ENCODE data around the gene RNASEH1. TPM values are rescaled to one million over a fixed set of nuclear protein-coding genes. Genes with fewer than 3 reads are reported as not detected.

The RNASEH1 gene
- polyA plus RNA-seq, 3 donors, result 6.8 to 16.4 (median 14.2) TPM

DNA sequence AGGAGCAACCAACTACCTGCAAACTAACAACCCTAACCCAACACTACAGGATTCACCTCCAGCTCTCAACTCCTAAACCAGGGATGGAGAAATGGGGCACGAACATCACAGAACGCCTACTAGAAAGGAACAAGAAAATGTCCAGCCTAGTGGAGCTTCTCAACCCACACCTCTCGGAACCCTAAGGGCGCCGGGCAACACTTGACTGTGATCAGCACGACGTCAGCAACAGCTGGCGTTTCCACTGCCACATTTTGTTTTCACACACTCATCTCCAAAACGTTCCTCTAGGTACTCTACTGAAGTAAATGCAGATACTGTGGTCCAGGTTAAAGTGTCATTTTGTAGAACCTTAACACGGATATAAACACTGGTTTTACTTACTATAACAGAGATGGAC is 4.2 kb downstream of the RNASEH1 start:
- peaks cover 57 to 69% of the 10 kb centered on the region in 2 donors for H3K36me3 Mint-ChIP-seq
- H3K79me2 ChIP-seq (ENCODE audit: insufficient read depth, low read length), result peaks cover 22% of the 10 kb centered on the region
- H3K27ac Mint-ChIP-seq, result peak overlapping the region in 3 of 7 donors; percentile 35 to 50 (median 40)
- intact Hi-C loops (cut with micrococcal nuclease), result no loop called here
- no peaks in the 10 kb centered on the region for H3K9me3 Mint-ChIP-seq
- no peaks in the 10 kb centered on the region for H3K27me3 Mint-ChIP-seq (ENCODE audit: low read depth in 3 of 3)
- TF ChIP-seq CTCF (IDR thresholded peaks at IDR 0.05), result no peak
- H3K9ac ChIP-seq (ENCODE audit: insufficient read depth, low read length, poor library complexity, severe bottlenecking), result no peak overlapping the region
- no peaks in the 10 kb centered on the region for H4K20me1 ChIP-seq (ENCODE audit: insufficient read depth, low read length)
- peaks cover 56 to 73% of the 10 kb centered on the region in 2 donors for H3K36me3 ChIP-seq (replicated peaks in 1 of 2; ENCODE audit: control insufficient read depth in 1 of 2, insufficient read depth in 2 of 2, low read length in 2 of 2)
- H3K4me3 ChIP-seq (replicated peaks in 1 of 3; ENCODE audit: low read depth in 2 of 3, low read length in 3 of 3), result no peak overlapping the region
- H3K4me2 ChIP-seq (replicated peaks; ENCODE audit: extremely low read depth, low read length, poor library complexity, severe bottlenecking), result no peak overlapping the region
- 100% methylated on average over 3 of the region's 10 CpGs for WGBS (ENCODE audit: insufficient coverage)
- H2AFZ ChIP-seq (ENCODE audit: insufficient read depth, low read depth, low read length, poor library complexity, severe bottlenecking), result no peak overlapping the region
- DNase-seq, result no peak
- peaks cover 13% of the 10 kb centered on the region for H3K4me1 Mint-ChIP-seq
- H3K9me3 ChIP-seq (replicated peaks in 1 of 2; ENCODE audit: control insufficient read depth in 1 of 2, insufficient read depth in 1 of 2, low read length in 2 of 2), result no peaks in the 10 kb centered on the region
- no peak overlapping the region for H3K4me3 Mint-ChIP-seq
- H3K4me1 ChIP-seq (ENCODE audit: control insufficient read depth in 1 of 2, insufficient read depth in 2 of 2, low read length in 2 of 2), result peaks cover 15 to 22% of the 10 kb centered on the region in 2 donors
- H3K27ac ChIP-seq (ENCODE audit: low read depth in 1 of 2, low read length in 2 of 2), result peak overlapping the region in 1 of 2 donors; percentile 67
- no peaks in the 10 kb centered on the region for H3K27me3 ChIP-seq (ENCODE audit: control insufficient read depth in 2 of 2, insufficient read depth in 2 of 2, low read length in 2 of 2)

GRCh38 chr2:3547915-3548314 is 10.2 kb downstream of the RNASEH1 start:
- peaks cover 88 to 96% of the 10 kb centered on the region in 2 donors for H3K36me3 Mint-ChIP-seq

More at GRCh38 chr2:3547915-3548314, 10.2 kb downstream of the RNASEH1 start:
- WGBS (ENCODE audit: insufficient coverage), result 96% methylated on average over 2 of the region's 2 CpGs
- Histone ChIP-seq H4K20me1 (ENCODE audit: insufficient read depth, low read length) (no peaks in the 10 kb centered on the region), H3K9ac (ENCODE audit: insufficient read depth, low read length, poor library complexity, severe bottlenecking) (no peak overlapping the region), H3K4me3 (replicated peaks in 1 of 3; ENCODE audit: low read depth in 2 of 3, low read length in 3 of 3) (no peak overlapping the region), H3K27ac (ENCODE audit: low read depth in 1 of 2, low read length in 2 of 2) (no peak overlapping the region), H3K4me1 (ENCODE audit: control insufficient read depth in 1 of 2, insufficient read depth in 2 of 2, low read length in 2 of 2) (no peaks in the 10 kb centered on the region), H3K36me3 (replicated peaks in 1 of 2; ENCODE audit: control insufficient read depth in 1 of 2, insufficient read depth in 2 of 2, low read length in 2 of 2) (peaks cover 83 to 97% of the 10 kb centered on the region in 2 donors), H3K27me3 (ENCODE audit: control insufficient read depth in 2 of 2, insufficient read depth in 2 of 2, low read length in 2 of 2) (no peaks in the 10 kb centered on the region), H3K4me2 (replicated peaks; ENCODE audit: extremely low read depth, low read length, poor library complexity, severe bottlenecking) (no peak overlapping the region), H3K79me2 (ENCODE audit: insufficient read depth, low read length) (no peaks in the 10 kb centered on the region), H3K9me3 (replicated peaks in 1 of 2; ENCODE audit: control insufficient read depth in 1 of 2, insufficient read depth in 1 of 2, low read length in 2 of 2) (no peaks in the 10 kb centered on the region), H2AFZ (ENCODE audit: insufficient read depth, low read depth, low read length, poor library complexity, severe bottlenecking) (no peak overlapping the region)
- intact Hi-C loops (cut with micrococcal nuclease), result loop anchor here in 1 of 2 donors (5.0 kb wide), 1 partner anchor 34 kb away; no protein-coding TSS in a partner anchor
- no peaks in the 10 kb centered on the region for H3K4me1 Mint-ChIP-seq
- no peak overlapping the region for H3K27ac Mint-ChIP-seq
- peaks cover 0 to 3% (median 0%) of the 10 kb centered on the region in 7 donors for H3K9me3 Mint-ChIP-seq
- DNase-seq, result no peak
- no peak overlapping the region for H3K4me3 Mint-ChIP-seq
- TF ChIP-seq CTCF (IDR thresholded peaks at IDR 0.05), result no peak
- no peaks in the 10 kb centered on the region for H3K27me3 Mint-ChIP-seq (ENCODE audit: low read depth in 3 of 3)
